NCI-H1417 treated with DMSO at 0.1 percent for 48 hours (cell line): ENCODE results near the gene DIP2C.

ENCODE experiments used
- DNase-seq: peaks from one replicate; lab custom pipeline; 2025; lab: John Stamatoyannopoulos, UW

The DIP2C gene

GRCh38 chr10:390449-391100 is 298.9 kb downstream of the DIP2C start:
- no peak for DNase-seq

- DNase-seq: no peak
These were observed 299.5 kb downstream of the DIP2C start for GRCh38 chr10:389836-390448.

DNA sequence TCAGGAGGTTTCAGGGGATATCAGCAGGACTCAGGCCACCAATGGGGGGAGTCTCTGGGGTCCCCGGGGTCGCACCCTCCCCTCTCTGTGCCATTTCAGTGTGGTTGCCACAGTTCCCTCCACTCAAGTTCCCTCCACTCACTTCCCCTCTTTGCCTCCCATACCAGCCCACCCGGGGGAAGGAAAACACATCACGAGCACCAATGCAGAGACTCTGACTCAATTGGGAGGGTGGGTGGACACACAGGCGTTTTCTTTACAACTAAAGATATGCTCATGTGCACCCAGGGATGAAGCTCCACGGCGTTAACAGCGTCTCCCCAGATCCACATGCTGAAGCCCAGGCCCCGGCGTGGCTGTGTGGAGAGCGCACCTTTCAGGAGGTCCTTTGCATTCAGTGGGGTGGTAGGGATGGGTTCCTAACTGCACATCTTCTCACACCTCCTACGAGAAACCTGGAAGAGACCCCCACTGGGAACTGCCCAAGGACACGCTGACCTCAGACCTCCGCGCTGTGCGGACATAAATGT is 300.1 kb downstream of the DIP2C start:
- no peak for DNase-seq

DNA sequence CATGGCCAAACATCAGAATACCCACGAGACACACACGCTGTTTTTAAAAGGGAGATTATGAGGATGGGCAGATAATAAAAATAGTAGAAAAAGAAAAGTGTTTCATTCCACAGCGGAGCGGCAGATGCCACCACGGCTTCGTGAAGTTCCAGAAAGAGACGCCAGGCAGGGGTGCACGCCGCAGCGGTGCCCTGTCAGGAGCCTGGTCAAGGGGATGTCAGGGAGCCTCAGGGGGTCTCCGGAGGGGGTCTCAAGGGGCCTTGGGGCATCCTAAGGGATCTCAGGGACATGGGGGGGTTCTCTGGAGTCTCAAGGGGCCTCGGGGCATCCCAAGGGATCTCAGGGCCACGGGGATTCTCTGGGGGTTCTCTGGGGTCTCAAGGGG is 300.8 kb downstream of the DIP2C start:
- DNase-seq: no peak

DNA sequence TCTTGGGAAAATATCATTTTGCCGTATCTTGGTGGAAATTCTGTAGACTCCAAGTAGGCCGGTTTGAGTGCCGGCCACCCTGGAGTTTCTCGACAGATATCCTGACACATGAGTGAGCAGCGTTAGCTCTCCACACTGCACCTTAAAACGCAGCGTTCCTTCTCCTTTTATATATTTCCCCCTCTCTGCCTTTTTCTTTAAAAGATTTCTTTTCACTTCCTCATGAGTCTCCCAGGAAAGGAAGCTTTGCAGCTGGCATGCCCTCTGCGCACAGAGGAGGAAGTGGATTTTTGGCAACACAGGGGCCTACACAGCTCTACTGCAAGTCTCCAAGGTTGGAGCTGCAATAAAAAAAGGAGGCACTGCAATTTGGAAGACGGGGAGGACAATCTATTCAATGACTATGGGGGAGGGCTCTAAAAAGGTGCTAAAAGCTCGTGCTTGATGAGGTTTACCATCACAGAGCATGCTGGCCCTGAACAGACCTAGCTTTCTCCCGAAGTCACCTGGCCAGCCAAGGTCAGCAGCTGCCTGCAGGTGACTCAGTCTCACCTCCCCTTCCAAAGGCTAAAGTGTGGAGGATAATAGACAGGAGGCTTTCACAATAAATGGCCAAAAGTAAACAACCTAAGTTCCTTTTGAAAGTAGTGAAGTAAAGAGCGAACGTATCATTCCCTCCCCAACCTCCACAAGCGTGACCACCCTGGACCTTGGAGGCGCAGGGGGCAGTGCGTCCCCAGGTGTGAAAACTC is 301.4 kb downstream of the DIP2C start:
- no peak for DNase-seq

DNA sequence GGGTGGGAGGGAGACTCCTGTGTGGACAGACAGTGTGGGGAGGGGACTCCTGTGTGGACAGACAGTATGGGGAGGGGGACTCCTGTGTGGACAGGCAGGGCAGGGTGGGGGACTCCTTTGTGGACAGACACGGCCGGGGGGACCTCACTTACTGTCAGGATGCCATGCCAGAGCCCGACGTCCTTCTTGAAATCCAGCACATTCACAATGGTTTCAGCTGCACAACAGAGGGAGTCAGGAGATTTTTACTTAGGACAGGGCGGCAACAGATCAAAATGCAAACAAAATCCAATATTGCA is 301.9 kb downstream of the DIP2C start:
- no peak for DNase-seq

GRCh38 chr10:386771-387592 is 302.5 kb downstream of the DIP2C start:
- no peak for DNase-seq

- no peak for DNase-seq
These were observed 303.7 kb downstream of the DIP2C start for GRCh38 chr10:385571-386300.

GRCh38 chr10:384538-385305 is 304.7 kb downstream of the DIP2C start:
- no peak for DNase-seq

- DNase-seq: no peak
These were observed 305.9 kb downstream of the DIP2C start for GRCh38 chr10:383519-383918.

GRCh38 chr10:381805-382204 is 307.7 kb downstream of the DIP2C start:
- no peak for DNase-seq

DNA sequence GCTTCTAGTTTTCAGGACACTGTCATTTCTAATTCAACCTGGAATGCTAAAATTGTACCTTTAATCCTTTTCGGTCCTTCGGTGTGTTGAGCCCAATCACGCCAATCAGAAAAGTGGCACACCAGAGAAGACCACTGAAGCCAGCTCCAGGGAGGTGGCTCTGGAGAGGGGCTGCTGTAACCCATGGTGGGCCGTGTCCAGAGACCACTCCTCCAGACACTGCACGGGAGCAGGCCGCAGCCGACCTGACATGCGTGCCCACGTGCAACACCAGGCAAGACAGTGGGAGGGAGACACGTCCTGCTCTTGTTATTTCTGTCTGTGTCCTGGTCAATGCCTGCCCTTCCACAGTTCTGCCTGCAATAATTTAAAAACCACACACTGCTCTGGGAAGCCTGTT is 308.1 kb downstream of the DIP2C start:
- DNase-seq: no peak

GRCh38 chr10:380313-380940 is 309.0 kb downstream of the DIP2C start:
- DNase-seq: no peak

DNA sequence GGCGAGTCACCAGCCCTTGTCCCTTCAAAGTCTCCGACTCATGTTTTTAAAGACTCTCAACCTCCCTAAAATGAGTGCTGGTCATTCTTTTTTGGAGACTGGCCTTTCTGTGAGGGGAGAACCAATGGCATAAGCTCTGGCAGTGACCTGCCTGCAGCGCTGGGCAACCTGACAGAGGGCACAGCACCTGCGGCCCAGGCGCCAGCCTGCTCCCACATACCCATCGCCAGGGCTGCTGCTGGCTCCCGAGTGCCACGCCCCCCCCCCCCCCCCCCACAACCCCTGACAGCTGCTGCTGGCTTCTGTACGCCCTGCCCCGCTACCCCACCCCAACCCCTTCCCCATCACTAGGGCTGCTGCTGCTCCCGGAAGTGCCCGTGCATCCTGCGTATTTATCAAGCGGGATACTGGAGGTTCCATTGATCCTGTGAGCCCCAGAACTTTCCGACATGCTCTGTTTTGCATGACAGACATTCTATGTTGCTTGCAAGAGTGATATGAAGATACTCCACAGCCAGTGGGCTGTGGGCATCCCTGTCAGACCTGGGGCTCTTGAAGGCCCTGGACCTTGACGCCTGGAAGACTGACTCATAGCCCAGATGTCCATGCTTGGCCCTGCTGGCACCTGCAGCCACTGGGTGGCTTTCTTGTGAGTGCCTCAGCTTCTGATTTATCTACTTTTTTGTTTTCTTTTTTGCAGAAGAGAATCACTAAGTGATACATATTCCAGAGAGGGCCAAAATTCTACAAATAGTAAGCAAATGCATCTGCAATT is 310.4 kb downstream of the DIP2C start:
- no peak for DNase-seq

DNA sequence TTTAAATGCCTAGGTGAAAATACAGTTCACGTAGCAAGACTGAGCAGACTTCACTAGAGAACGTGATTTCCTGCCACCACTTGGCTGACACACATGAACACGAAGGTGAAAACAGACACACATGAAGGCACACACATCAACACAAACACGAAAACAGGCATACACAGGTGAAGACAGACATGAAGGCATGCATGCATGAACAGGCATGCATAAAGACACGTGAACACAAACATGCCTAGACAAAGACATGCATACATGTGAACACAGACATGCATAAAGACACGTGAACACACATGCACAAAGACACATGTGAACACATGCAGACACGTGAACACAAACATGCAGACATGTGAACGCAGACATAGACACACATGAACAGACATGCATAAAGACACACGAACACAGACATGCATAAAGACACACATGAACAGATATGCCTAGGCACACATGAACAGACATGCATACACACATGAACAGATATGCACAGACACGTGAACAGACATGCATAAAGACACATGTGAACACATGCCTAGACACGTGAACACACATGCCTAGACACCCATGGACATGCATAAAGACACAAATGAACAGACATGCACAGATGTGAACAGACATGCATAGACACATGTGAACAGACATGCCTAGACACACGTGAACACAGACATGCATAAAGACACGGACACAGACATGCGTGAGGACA is 311.1 kb downstream of the DIP2C start:
- DNase-seq: no peak

- no peak for DNase-seq
These were observed 312.2 kb downstream of the DIP2C start for GRCh38 chr10:377228-377627.

GRCh38 chr10:375815-376505 is 313.5 kb downstream of the DIP2C start:
- no peak for DNase-seq

GRCh38 chr10:374354-374753 is 315.1 kb downstream of the DIP2C start:
- no peak for DNase-seq
